HepG2 (cell line): ENCODE measurements around the gene TMEM9. TPM values are rescaled to one million over a fixed set of nuclear protein-coding genes. Genes with fewer than 3 reads are reported as not detected.

Experiments
- ARID4A ChIP-seq: sonication (generic); formaldehyde crosslinking; IDR thresholded peaks from 2 replicates; pipeline ENCODE4 v1.5.0; 2020; ENCODE audit warnings: mild to moderate bottlenecking, missing genetic modification reagents, borderline replicate concordance
- ARNTL ChIP-seq: sonication (generic); formaldehyde crosslinking; IDR thresholded peaks from 2 replicates; pipeline ENCODE4 v1.4.0; 2020; ENCODE audit warnings: mild to moderate bottlenecking, missing genetic modification reagents
- CEBPZ ChIP-seq: IDR thresholded peaks from 2 replicates; pipeline ENCODE4 v1.6.1; 2012; ENCODE audit warnings: low read length, improper control_type of control experiment
- E2F1 ChIP-seq: sonication (generic); formaldehyde crosslinking; IDR thresholded peaks from 2 replicates; pipeline ENCODE4 v1.5.0; 2020; ENCODE audit warnings: missing genetic modification reagents
- GMEB2 ChIP-seq: IDR thresholded peaks from 2 replicates; pipeline ENCODE4 v1.6.1; 2016; ENCODE audit warnings: missing biosample characterization, missing genetic modification reagents, low read depth
- TCF7L2 ChIP-seq: IDR thresholded peaks from 2 replicates; pipeline ENCODE4 v1.6.1; 2011; ENCODE audit warnings: mild to moderate bottlenecking, low read depth, low read length, moderate library complexity
- THAP7 ChIP-seq: sonication (generic); formaldehyde crosslinking; IDR thresholded peaks from 2 replicates; pipeline ENCODE4 v1.8.1; 2023; ENCODE audit warnings: mild to moderate bottlenecking, missing genetic modification reagents
- TIGD3 ChIP-seq: sonication (generic); formaldehyde crosslinking; IDR thresholded peaks from 2 replicates; pipeline ENCODE4 v1.5.1; 2020; ENCODE audit warnings: mild to moderate bottlenecking, missing genetic modification reagents, borderline replicate concordance
- ZFP36L2 ChIP-seq: sonication (generic); formaldehyde crosslinking; IDR thresholded peaks from 2 replicates; pipeline ENCODE4 v1.4.0; 2020; ENCODE audit warnings: missing genetic modification reagents
- polyA plus RNA-seq, 8 experiments: library from polyadenylated mRNA; depleted of rRNA in 3 of 8; stranded (reverse) in 7 of 8; unstranded in 1 of 8; fragments of >200 nt; fragmentation: Illumina TruSeq in 4 of 8; extraction: Trizol in 4 of 8; gene quantifications; 2 replicates each; pipeline versions ENCODE4 v1.2.1 to v1.2.3, GENCODE V29; 2011 to 2016; ENCODE audit warnings: low read depth in 4 of 8, missing spikeins in 1 of 8, mixed read lengths in 1 of 8; ENCODE audit not compliant: insufficient read depth in 1 of 8
- total RNA-seq, 5 experiments: library from RNA; depleted of rRNA; stranded (reverse); fragments of >200 nt; fragmentation: Illumina TruSeq; extraction: Trizol; gene quantifications; 2 replicates each; pipeline ENCODE4 v1.2.3, GENCODE V29; 2016; ENCODE audit warnings: low read depth in 1 of 5

The TMEM9 gene
- total and polyA plus RNA-seq, 2 of the 13 experiments (the other 11 are each of a cell fraction or from before 2014, with no cell fraction given) = 60.9 to 102 TPM

- TF ChIP-seq ARID4A (CRISPR knock-in tag) = no peak
- no peak for TF ChIP-seq GMEB2 (CRISPR knock-in tag)
- TF ChIP-seq TIGD3 (CRISPR knock-in tag) = no peak
- TF ChIP-seq CEBPZ = no peak
- TF ChIP-seq ARNTL (CRISPR knock-in tag) = no peak
- no peak for TF ChIP-seq E2F1
- TF ChIP-seq TCF7L2 = no peak
- TF ChIP-seq THAP7 (CRISPR knock-in tag) = no peak
- no peak for TF ChIP-seq ZFP36L2 (CRISPR knock-in tag)
Measured at GRCh38 chr1:201127755-201128455, 26.4 kb downstream of the TMEM9 start (continued).
